ENCODE results near the gene ENAM. TPM values are rescaled to one million over a fixed set of nuclear protein-coding genes. Genes with fewer than 3 reads are reported as not detected.

ENAM gene
- total and polyA plus RNA-seq, 2 of the 8 experiments (the other 6 are each of a cell fraction or from before 2014, with no cell fraction given) = not detected

GRCh38 chr4:70687821-70688794 lies 59.6 kb downstream of the ENAM start, which contains the start of gene UTP3:
UTP3 (plus strand) TSS chr4:70688532; CDS start chr4:70688678, 146 bp downstream.
- DNase-seq (ENCODE audit: low read depth in 1 of 2, low spot score in 2 of 2) (peak; percentile 92 to 95), FAIRE-seq (peak; percentile 79)
- peak within 1 kb of the TSS; percentile 86 for H3K27ac ChIP-seq (ENCODE audit: low read depth, low read length)
- H3K4me3 ChIP-seq (ENCODE audit: extremely low read depth in 1 of 4, insufficient read depth in 2 of 4, low read depth in 3 of 4, low read length in 4 of 4) = peak within 1 kb of the TSS; percentile 79 to 99 (median 91)
- H4K5ac ChIP-seq (ENCODE audit: insufficient read length, low read depth, low read length) = peak within 1 kb of the TSS; percentile 55
- no peak within 1 kb of the TSS for H3K14ac ChIP-seq (ENCODE audit: insufficient read length)
- no peak within 1 kb of the TSS for H3K23ac ChIP-seq (ENCODE audit: insufficient read length)
- peak within 1 kb of the TSS; percentile 83 for H3K18ac ChIP-seq (ENCODE audit: extremely low read depth, low read length)
- H3K79me2 ChIP-seq (ENCODE audit: control insufficient read depth in 1 of 2, insufficient read depth in 2 of 2, low read length in 2 of 2) = peaks cover 6 to 32% of the 10 kb centered on the region in 2 experiments
- peak within 1 kb of the TSS; percentile 91 for H3K4ac ChIP-seq (replicated peaks; ENCODE audit: insufficient read length, low read depth, low read length)
- H2BK15ac ChIP-seq (ENCODE audit: low read length) = no peak within 1 kb of the TSS
- peak within 1 kb of the TSS; percentile 40; the same call in 1 of the 2 replicates for H2AK5ac ChIP-seq (ENCODE audit: low read depth, low read length)
- H3K36me3 ChIP-seq (ENCODE audit: control insufficient read depth in 2 of 4, insufficient read depth in 4 of 4, low read length in 3 of 4) = peaks cover 0 to 15% (median 1%) of the 10 kb centered on the region in 4 experiments; a peak in 1 of 8 replicates
- H2BK20ac ChIP-seq (ENCODE audit: low read length) = no peak within 1 kb of the TSS
- peak within 1 kb of the TSS; percentile 68 for H2AFZ ChIP-seq (ENCODE audit: low read length)
- no peaks in the 10 kb centered on the region for H3K27me3 ChIP-seq (replicated peaks in 1 of 4; ENCODE audit: control insufficient read depth in 3 of 4, extremely low read depth in 1 of 4, insufficient read depth in 3 of 4, low read length in 3 of 4)
- H4K20me1 ChIP-seq (replicated peaks in 1 of 2; ENCODE audit: control insufficient read depth in 1 of 2, insufficient read depth in 2 of 2, low read length in 2 of 2) = no peaks in the 10 kb centered on the region
- H3K79me1 ChIP-seq (ENCODE audit: low read depth, low read length) = peaks cover 2% of the 10 kb centered on the region; the same call in 1 of the 2 replicates
- peak within 1 kb of the TSS; percentile 88; the same call in 1 of the 2 replicates for H4K8ac ChIP-seq (ENCODE audit: extremely low read depth, insufficient read depth, low read length)
- H2BK5ac ChIP-seq (ENCODE audit: low read depth, low read length) = peak within 1 kb of the TSS; percentile 96
- peak within 1 kb of the TSS; percentile 91 to 94 (median 92) for H3K9ac ChIP-seq (replicated peaks in 1 of 4; ENCODE audit: extremely low read depth in 1 of 4, low read depth in 3 of 4, low read length in 3 of 4)
- H4K91ac ChIP-seq (replicated peaks; ENCODE audit: insufficient read length, low read length) = peak within 1 kb of the TSS; percentile 70
- no peak within 1 kb of the TSS; the same call in 1 of the 2 replicates for H2BK12ac ChIP-seq (ENCODE audit: low read depth, low read length)
- WGBS, 2 experiments (ENCODE audit: extremely low coverage in 1 of 2, insufficient coverage in 1 of 2, insufficient read length in 1 of 2, insufficient replicate concordance in 2 of 2, low coverage in 1 of 2, low lambda C conversion rate in 2 of 2, missing lambda C conversion rate in 1 of 2) = 2% methylated on average over 70 of the region's 70 CpGs; no CpG with 5 or more reads in 1 of the 2 experiments
- peak within 1 kb of the TSS; percentile 84 for H3K56ac ChIP-seq (replicated peaks; ENCODE audit: insufficient read length, low read depth, low read length)
- POLR2A ChIA-PET (ENCODE audit: partially characterized antibody) = interaction anchor here (1.2 to 7.7 kb wide), 5 partner anchors 13 to 31 kb away, joined by 3 to 86 read pairs (median 4); no protein-coding TSS in a partner anchor
- peak within 1 kb of the TSS; percentile 77 to 93 for H3K4me2 ChIP-seq (ENCODE audit: insufficient read depth in 1 of 2, low read depth in 2 of 2, low read length in 2 of 2)
- H3K4me1 ChIP-seq (replicated peaks in 1 of 4; ENCODE audit: control insufficient read depth in 3 of 4, insufficient read depth in 4 of 4, low read length in 3 of 4) = peaks cover 0 to 2% (median 0%) of the 10 kb centered on the region in 4 experiments; a peak in 2 of 7 replicates
- H3K9me3 ChIP-seq (ENCODE audit: insufficient read depth in 2 of 2, low read depth in 1 of 2, low read length in 1 of 2) = no peaks in the 10 kb centered on the region
- CTCF ChIA-PET (ENCODE audit: partially characterized antibody) = interaction anchor here (0.7 to 3.4 kb wide), 17 partner anchors 8 to 500 kb away, joined by 3 to 36 read pairs (median 4); partner anchors contain the start of gene RUFY3
- H3K23me2 ChIP-seq (ENCODE audit: low read depth, low read length) = peaks cover 13% of the 10 kb centered on the region; the same call in 1 of the 2 replicates
- no peak within 1 kb of the TSS for H2BK120ac ChIP-seq (replicated peaks; ENCODE audit: low read depth, low read length)
- TF ChIP-seq SIRT6 (IDR thresholded peaks at IDR 0.05; ENCODE audit: low read length) (no peak), RBBP5 (IDR thresholded peaks at IDR 0.05; ENCODE audit: borderline replicate concordance, low read depth, low read length) (peak; percentile 40), HDAC6 (IDR thresholded peaks at IDR 0.05; ENCODE audit: low read depth, low read length) (no peak)

Measured in H1 (cell line).